HG02571 (cell line): ENCODE data around the gene LCE2D.

ENCODE experiments used
- ATAC-seq: cut with Tn5 transposase; IDR thresholded peaks from one replicate; pipeline ENCODE4 v1.9.1; 2021; ENCODE audit warnings: mild to moderate bottlenecking, moderate library complexity; ENCODE audit not compliant: unreplicated experiment

Gene LCE2D

DNA sequence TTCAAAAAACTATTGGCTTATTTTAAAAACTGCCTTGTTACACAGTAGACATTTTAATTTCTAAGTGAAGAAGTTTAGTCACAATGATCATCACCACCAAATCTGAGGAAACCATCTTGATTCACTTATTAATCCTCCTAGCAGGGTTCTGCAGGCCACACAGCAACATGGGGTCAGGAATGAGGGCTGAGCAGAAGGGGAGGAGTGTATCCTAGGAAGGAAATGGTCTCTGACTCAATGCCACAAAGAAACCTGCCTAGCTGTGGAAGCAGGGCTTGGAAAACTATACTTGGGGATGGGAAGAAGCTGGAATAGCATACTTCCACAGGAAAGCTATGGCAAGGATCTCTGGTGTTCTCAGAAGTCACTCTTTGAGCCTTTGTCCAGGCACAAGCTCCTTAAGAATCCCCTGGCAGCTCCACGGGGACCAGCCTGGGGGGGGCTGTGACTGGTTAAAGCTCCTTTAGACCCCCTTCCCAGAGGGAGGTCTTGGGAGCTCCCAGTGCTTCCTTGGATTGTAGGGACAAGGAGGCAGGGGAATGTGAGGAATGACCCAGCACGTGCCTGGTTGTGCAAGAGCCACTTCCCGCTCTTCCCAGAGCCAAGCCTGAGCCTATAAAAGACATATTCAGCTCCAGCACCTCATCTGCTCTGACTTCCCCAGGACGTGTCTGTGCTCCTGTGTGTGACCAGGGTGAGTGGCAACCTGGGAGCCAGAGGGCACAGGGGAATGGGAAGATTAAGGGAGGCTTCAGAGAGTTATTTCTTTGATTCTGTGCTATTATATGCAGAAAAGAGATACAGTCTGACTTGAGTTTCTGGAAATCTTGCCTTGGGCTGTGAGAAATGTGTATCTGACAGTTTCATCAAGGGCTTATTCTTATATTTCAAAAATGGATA lies 34.8 kb downstream of the LCE2D start, which contains the start of gene LCE2A:
LCE2A (plus strand) TSS at position 645 of the 900 bp plus-strand sequence. CDS start 557 bp downstream, outside the sequence.
- no peak for ATAC-seq

DNA sequence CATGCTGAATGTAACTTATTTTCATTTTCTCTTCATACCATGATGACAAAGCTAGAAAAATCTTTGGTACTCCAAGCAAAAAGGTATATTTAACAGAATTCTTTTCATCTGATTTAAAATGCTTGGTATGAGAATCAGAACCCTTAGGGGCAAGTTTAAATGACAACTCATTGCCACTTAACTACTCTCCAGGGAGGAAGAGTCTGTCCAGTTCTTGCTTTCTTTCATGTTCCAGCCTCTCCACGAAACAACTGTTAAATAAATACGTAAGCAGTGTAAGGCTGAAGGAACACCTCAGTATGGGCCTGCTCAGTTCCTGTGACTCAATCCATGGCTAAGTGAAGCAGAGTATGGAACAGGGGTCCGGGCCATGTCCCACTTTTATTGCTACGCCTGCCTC lies 36.6 kb downstream of the LCE2D start:
- ATAC-seq: no peak

- ATAC-seq: no peak
Observed at GRCh38 chr1:152707860-152708259, 44.7 kb downstream of the LCE2D start, which contains the start of gene LCE4A. Gene LCE4A, plus strand, starts transcription at chr1:152708160. Its CDS starts 916 bp downstream, at chr1:152709076.
